OCI-LY1 (cell line): ENCODE data around the gene ALCAM.

Source experiments
- EZH2 ChIP-seq: fragments of 200-600 bp; sonication (generic), shearing (Covaris generic); IDR thresholded peaks from 2 replicates; pipeline ENCODE4 v1.8.0; 2017; ENCODE audit warnings: borderline replicate concordance, mixed run types, mild to moderate bottlenecking, antibody characterized with exemption, low read length, moderate library complexity, mixed read lengths
- TF ChIP-seq, protein P1 (sequence below): fragments of 200-600 bp; sonication (generic), shearing (Covaris generic); IDR thresholded peaks from 2 replicates; pipeline ENCODE4 v1.5.1; 2017; ENCODE audit warnings: mild to moderate bottlenecking, antibody characterized with exemption, low read length, moderate library complexity, mixed read lengths

DNA sequence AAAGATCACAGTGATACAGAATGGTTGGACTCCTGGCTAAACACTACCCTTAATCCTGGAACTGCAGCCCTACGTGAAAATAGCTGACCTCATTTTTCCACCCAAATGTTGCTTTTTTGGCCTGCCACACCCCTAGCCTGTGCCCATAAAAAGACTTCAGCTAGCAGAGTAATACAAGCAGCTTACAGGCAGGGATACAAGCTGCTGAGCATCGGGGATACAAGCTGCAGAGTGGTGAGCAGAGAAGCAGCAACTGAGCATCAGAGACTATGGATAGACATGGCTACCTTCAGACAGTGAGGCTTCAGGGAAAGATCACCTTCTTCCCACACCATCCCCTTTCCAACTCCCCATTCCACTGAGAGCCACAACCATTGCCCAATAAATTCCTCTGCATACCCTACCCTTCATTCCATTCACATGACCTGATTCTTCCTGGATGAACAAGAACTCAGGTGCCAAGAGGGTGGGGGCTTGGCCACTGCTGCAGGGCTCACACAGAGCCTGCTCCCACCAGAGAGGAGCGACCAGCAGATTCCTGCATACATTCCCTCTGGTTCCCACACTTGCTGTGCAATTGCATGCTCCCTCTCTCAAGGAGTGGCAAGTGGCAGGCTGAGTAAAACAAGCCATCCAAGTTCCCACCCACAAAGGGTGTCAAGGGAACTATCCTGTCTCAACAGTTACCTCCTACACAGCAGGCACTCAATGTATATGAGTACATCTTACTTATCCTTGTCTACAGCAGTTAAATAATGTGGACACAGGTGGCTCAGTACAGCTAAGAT lies 217.5 kb downstream of the ALCAM start:
- TF ChIP-seq, protein P1, sequence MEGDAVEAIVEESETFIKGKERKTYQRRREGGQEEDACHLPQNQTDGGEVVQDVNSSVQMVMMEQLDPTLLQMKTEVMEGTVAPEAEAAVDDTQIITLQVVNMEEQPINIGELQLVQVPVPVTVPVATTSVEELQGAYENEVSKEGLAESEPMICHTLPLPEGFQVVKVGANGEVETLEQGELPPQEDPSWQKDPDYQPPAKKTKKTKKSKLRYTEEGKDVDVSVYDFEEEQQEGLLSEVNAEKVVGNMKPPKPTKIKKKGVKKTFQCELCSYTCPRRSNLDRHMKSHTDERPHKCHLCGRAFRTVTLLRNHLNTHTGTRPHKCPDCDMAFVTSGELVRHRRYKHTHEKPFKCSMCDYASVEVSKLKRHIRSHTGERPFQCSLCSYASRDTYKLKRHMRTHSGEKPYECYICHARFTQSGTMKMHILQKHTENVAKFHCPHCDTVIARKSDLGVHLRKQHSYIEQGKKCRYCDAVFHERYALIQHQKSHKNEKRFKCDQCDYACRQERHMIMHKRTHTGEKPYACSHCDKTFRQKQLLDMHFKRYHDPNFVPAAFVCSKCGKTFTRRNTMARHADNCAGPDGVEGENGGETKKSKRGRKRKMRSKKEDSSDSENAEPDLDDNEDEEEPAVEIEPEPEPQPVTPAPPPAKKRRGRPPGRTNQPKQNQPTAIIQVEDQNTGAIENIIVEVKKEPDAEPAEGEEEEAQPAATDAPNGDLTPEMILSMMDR = no peak
- no peak for TF ChIP-seq EZH2
